Spleen (tissue), 11 donors: ENCODE results near the gene LMO4. TPM values are rescaled to one million over a fixed set of nuclear protein-coding genes. Genes with fewer than 3 reads are reported as not detected.
A peak's percentile ranks its signal among the peaks of the same experiment; 100 is the strongest.

Source experiments
- DNase-seq: peaks from one replicate; pipeline ENCODE4 v3.0.0-alpha.2; 2020
- H3K27ac ChIP-seq, 8 donors: fragments of 200-600 bp; sonication (generic) in 7 of 8; 1 replicate in 4 of 8; 2 replicates in 4 of 8; pipeline versions ENCODE4 v1.5.0 to v1.8.0; 2016 to 2021; ENCODE audit warnings: inconsistent platforms in 4 of 8, mild to moderate bottlenecking in 4 of 8, moderate library complexity in 1 of 8
- H3K27me3 ChIP-seq, 7 donors: fragments of 200-600 bp; sonication (generic) in 6 of 7; replicated peaks in 1 of 7; 1 replicate in 4 of 7; 2 replicates in 3 of 7; pipeline versions ENCODE4 v1.5.0 to v1.8.0; 2016 to 2021; ENCODE audit warnings: inconsistent platforms in 3 of 7, mild to moderate bottlenecking in 1 of 7
- H3K36me3 ChIP-seq, 6 donors: fragments of 200-600 bp; sonication (generic) in 5 of 6; 1 replicate in 4 of 6; 2 replicates in 2 of 6; pipeline versions ENCODE4 v1.5.0 to v1.8.0; 2016 to 2021; ENCODE audit warnings: inconsistent platforms in 2 of 6
- H3K4me1 ChIP-seq, 6 donors: fragments of 200-600 bp; sonication (generic) in 5 of 6; 1 replicate in 3 of 6; 2 replicates in 3 of 6; pipeline versions ENCODE4 v1.5.0 to v1.8.0; 2016 to 2021; ENCODE audit warnings: inconsistent platforms in 3 of 6
- H3K4me3 ChIP-seq, 8 donors: fragments of 200-600 bp; sonication (generic) in 7 of 8; 1 replicate in 4 of 8; 2 replicates in 4 of 8; pipeline versions ENCODE4 v1.5.0 to v1.8.0; 2016 to 2021; ENCODE audit warnings: inconsistent platforms in 4 of 8, mild to moderate bottlenecking in 4 of 8, moderate library complexity in 2 of 8
- H3K9me3 ChIP-seq, 8 donors: fragments of 200-600 bp; sonication (generic) in 7 of 8; 1 replicate in 4 of 8; 2 replicates in 4 of 8; pipeline versions ENCODE4 v1.5.0 to v1.8.0; 2016 to 2021; ENCODE audit warnings: inconsistent platforms in 4 of 8
- CTCF ChIP-seq, 11 experiments: fragments of 200-600 bp in 7 of 11; fragments of 450-650 bp in 4 of 11; sonication (generic) in 4 of 11; IDR thresholded peaks in 8 of 11; conservative IDR thresholded peaks in 3 of 11; 1 replicate in 7 of 11; 2 replicates in 4 of 11; pipeline versions ENCODE4 v1.4.0 to v1.8.0; 2016 to 2021; ENCODE audit warnings: antibody characterized with exemption in 11 of 11, inconsistent platforms in 4 of 11, mild to moderate bottlenecking in 1 of 11
- POLR2A ChIP-seq, 3 donors: fragments of 450-650 bp; IDR thresholded peaks; one replicate each; pipeline ENCODE4 v1.5.1; 2017; ENCODE audit warnings: antibody characterized with exemption in 3 of 3, mild to moderate bottlenecking in 1 of 3
- POLR2AphosphoS5 ChIP-seq, 3 donors: sonication (generic); formaldehyde crosslinking; IDR thresholded peaks; one replicate each; pipeline ENCODE4 v1.5.1; 2017; ENCODE audit warnings: antibody characterized with exemption in 3 of 3
- WGBS, 5 donors: extraction: QIAGEN DNeasy Blood & Tissue Kit in 3 of 5; methylation state at CpG; one replicate each; pipeline versions ENCODE4 v1.1.5 to v1.1.7; 2013 to 2018; 5-methylcytosine and 5-hydroxymethylcytosine counted together
- intact Hi-C: fragments of 100-400 bp; cut with DNase I; formaldehyde crosslinking; loops from one replicate; pipeline ENCODE4 v1.15.0; 2023; ENCODE audit warnings: low total_unique reads
- polyA plus RNA-seq, 3 donors: library from polyadenylated mRNA; stranded (reverse); fragments of 200-250 nt; gene quantifications; one replicate each; pipeline ENCODE4 v1.2.1, GENCODE V29; 2013
- total RNA-seq, 7 donors: library from RNA; depleted of rRNA in 3 of 7; stranded (reverse); fragments of >200 nt in 3 of 7; fragmentation: NEBNext Ultra II Directional in 4 of 7; extraction: Animal tissue kit (Norgen Biotek cat#: 25700) in 4 of 7; gene quantifications; one replicate each; pipeline versions ENCODE4 v1.1.0 to v1.2.1, GENCODE V29; 2016 to 2021
- donor health status: healthy with polysubstance abuse.
- donor health status: DM: no; HTN: no; CAD: no; lungs with moderate emphysema.
- donor health status: DM: no; HTN: no; CAD: no.
- donor health status: Bipolar disorder and iron deficiency.
- donor health status: healthy.
- donor health status: DM: no; HTN: no; CAD: no.
- donor health status: DM: yes; HTN: yes; CAD: no.

Gene LMO4
- total and polyA plus RNA-seq, 10 donors = 31.2 to 63.8 (median 45.9) TPM

- Histone ChIP-seq H3K9me3 (no peaks in the 10 kb centered on the region), H3K27ac (peak overlapping the region; percentile 94 to 98 (median 96)), H3K36me3 (peaks cover 0 to 14% (median 0%) of the 10 kb centered on the region in 6 donors), H3K4me3 (peak overlapping the region; percentile 58 to 91 (median 74)), H3K4me1 (peaks cover 23 to 72% (median 53%) of the 10 kb centered on the region in 6 donors), H3K27me3 (no peaks in the 10 kb centered on the region)
- 0 to 1% (median 1%) methylated on average over 19 of the region's 19 CpGs for whole genome bisulfite sequencing, 5 donors
- no peak for TF ChIP-seq POLR2AphosphoS5 (IDR thresholded peaks at IDR 0.05)
- no peak for TF ChIP-seq CTCF (IDR thresholded peaks at IDR 0.05 in 8 of 11, conservative IDR thresholded peaks at IDR 0.05 in 3 of 11)
- no peak for TF ChIP-seq POLR2A (IDR thresholded peaks at IDR 0.05)
- DNase-seq = peak; percentile 79
- intact Hi-C loops = no loop called here
Measured at GRCh38 chr1:87330057-87330884, 1.6 kb downstream of the LMO4 start.

- Histone ChIP-seq H3K27ac (peak overlapping the region; percentile 94 to 98 (median 96)), H3K9me3 (no peaks in the 10 kb centered on the region), H3K4me3 (peak overlapping the region; percentile 61 to 91 (median 74)), H3K27me3 (no peaks in the 10 kb centered on the region), H3K4me1 (peaks cover 25 to 75% (median 56%) of the 10 kb centered on the region in 6 donors), H3K36me3 (peaks cover 0 to 14% (median 0%) of the 10 kb centered on the region in 6 donors)
- no peak for TF ChIP-seq CTCF (IDR thresholded peaks at IDR 0.05 in 8 of 11, conservative IDR thresholded peaks at IDR 0.05 in 3 of 11)
- TF ChIP-seq POLR2A (IDR thresholded peaks at IDR 0.05) = no peak
- TF ChIP-seq POLR2AphosphoS5 (IDR thresholded peaks at IDR 0.05) = no peak
- no peak for DNase-seq
- intact Hi-C loops = no loop called here
- 0 to 1% (median 0%) methylated on average over 8 to 10 of the region's 10 CpGs for WGBS, 5 donors
Measured at GRCh38 chr1:87330885-87331364, 2.2 kb downstream of the LMO4 start.

GRCh38 chr1:87331365-87332241 lies 2.9 kb downstream of the LMO4 start:
- peaks cover 0 to 14% (median 0%) of the 10 kb centered on the region in 6 donors for H3K36me3 ChIP-seq
- intact Hi-C loops = no loop called here
- peak overlapping the region; percentile 71 to 98 (median 96) for H3K27ac ChIP-seq
- peak overlapping the region; percentile 46 to 91 (median 71) for H3K4me3 ChIP-seq
- TF ChIP-seq POLR2AphosphoS5 (IDR thresholded peaks at IDR 0.05) (peak; percentile 69 to 83 (median 77)), POLR2A (IDR thresholded peaks at IDR 0.05) (peak in 1 of 3 donors; percentile 20), CTCF (IDR thresholded peaks at IDR 0.05 in 8 of 11, conservative IDR thresholded peaks at IDR 0.05 in 3 of 11) (no peak)
- no peaks in the 10 kb centered on the region for H3K27me3 ChIP-seq
- peaks cover 31 to 78% (median 59%) of the 10 kb centered on the region in 6 donors for H3K4me1 ChIP-seq
- 0 to 1% (median 1%) methylated on average over 55 to 65 of the region's 65 CpGs for WGBS, 5 donors
- no peaks in the 10 kb centered on the region for H3K9me3 ChIP-seq
- DNase-seq = peak; percentile 95
